ENCODE data around the gene UNC80. TPM values are rescaled to one million over a fixed set of nuclear protein-coding genes. Genes with fewer than 3 reads are reported as not detected.
"Not testable (repeated sequence)": the region's sequence is repeated elsewhere in the genome, so short reads cannot be mapped to it uniquely, and the experiment has no call there.

UNC80 gene
- total RNA-seq, 1 experiment from 2014 or later = not detected

- intact Hi-C loops (cut with micrococcal nuclease) = no loop called here
- peak overlapping the region; percentile 23; the same call in 1 of the 2 replicates for H2AFZ ChIP-seq (ENCODE audit: low read length)
- TF ChIP-seq EZH2 (IDR thresholded peaks at IDR 0.05; ENCODE audit: low read length, unreplicated experiment) = no peak
- TF ChIP-seq, protein P1, sequence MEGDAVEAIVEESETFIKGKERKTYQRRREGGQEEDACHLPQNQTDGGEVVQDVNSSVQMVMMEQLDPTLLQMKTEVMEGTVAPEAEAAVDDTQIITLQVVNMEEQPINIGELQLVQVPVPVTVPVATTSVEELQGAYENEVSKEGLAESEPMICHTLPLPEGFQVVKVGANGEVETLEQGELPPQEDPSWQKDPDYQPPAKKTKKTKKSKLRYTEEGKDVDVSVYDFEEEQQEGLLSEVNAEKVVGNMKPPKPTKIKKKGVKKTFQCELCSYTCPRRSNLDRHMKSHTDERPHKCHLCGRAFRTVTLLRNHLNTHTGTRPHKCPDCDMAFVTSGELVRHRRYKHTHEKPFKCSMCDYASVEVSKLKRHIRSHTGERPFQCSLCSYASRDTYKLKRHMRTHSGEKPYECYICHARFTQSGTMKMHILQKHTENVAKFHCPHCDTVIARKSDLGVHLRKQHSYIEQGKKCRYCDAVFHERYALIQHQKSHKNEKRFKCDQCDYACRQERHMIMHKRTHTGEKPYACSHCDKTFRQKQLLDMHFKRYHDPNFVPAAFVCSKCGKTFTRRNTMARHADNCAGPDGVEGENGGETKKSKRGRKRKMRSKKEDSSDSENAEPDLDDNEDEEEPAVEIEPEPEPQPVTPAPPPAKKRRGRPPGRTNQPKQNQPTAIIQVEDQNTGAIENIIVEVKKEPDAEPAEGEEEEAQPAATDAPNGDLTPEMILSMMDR (conservative IDR thresholded peaks at IDR 0.05; ENCODE audit: low read depth, low read length) = no peak
- no peak for TF ChIP-seq EZH2phosphoT487 (IDR thresholded peaks at IDR 0.05; ENCODE audit: borderline replicate concordance, low read length)
- DNase-seq (no peak), ATAC-seq (no peak)
- CTCF ChIA-PET = no interaction called here
- peak overlapping the region; percentile 50 for H3K4me3 ChIP-seq (ENCODE audit: low read length)
- no peaks in the 10 kb centered on the region for H3K9me3 ChIP-seq (ENCODE audit: low read length)
- no peaks in the 10 kb centered on the region for H4K20me1 ChIP-seq (ENCODE audit: low read length)
- no peaks in the 10 kb centered on the region for H3K36me3 ChIP-seq (ENCODE audit: low read depth, low read length)
- peak overlapping the region; percentile 65 for H3K4me2 ChIP-seq (ENCODE audit: low read length)
- H3K27me3 ChIP-seq (ENCODE audit: low read length) = no peaks in the 10 kb centered on the region
- no TSS peak for BruUV-seq (replicated peaks)
- no peaks in the 10 kb centered on the region for H3K9me2 ChIP-seq (replicated peaks; ENCODE audit: low read length)
- no peak overlapping the region for H3K9ac ChIP-seq (ENCODE audit: low read length)
- H3F3A ChIP-seq (ENCODE audit: low read length, unreplicated experiment) = no peaks in the 10 kb centered on the region
- POLR2A ChIA-PET (ENCODE audit: unreplicated experiment) = no interaction called here
- no peaks in the 10 kb centered on the region for H3K79me2 ChIP-seq (ENCODE audit: low read length)
- no peak overlapping the region for H3K27ac ChIP-seq (ENCODE audit: low read length)
- H3K4me1 ChIP-seq (ENCODE audit: insufficient read depth, low read length) = no peaks in the 10 kb centered on the region
Measured at GRCh38 chr2:209790066-209790728, 18.6 kb downstream of the UNC80 start.

- TF ChIP-seq, protein P1 (conservative IDR thresholded peaks at IDR 0.05; ENCODE audit: low read depth, low read length) = no peak
- TF ChIP-seq EZH2phosphoT487 (IDR thresholded peaks at IDR 0.05; ENCODE audit: borderline replicate concordance, low read length) = no peak
- BruUV-seq (replicated peaks) = no TSS peak
- no peaks in the 10 kb centered on the region for H3K79me2 ChIP-seq (ENCODE audit: low read length)
- H3K36me3 ChIP-seq (ENCODE audit: low read depth, low read length) = no peaks in the 10 kb centered on the region
- H4K20me1 ChIP-seq (ENCODE audit: low read length) = no peaks in the 10 kb centered on the region
- ChIA-PET CTCF (no interaction called here), POLR2A (ENCODE audit: unreplicated experiment) (no interaction called here)
- H3K27me3 ChIP-seq (ENCODE audit: low read length) = no peaks in the 10 kb centered on the region
- no peak overlapping the region for H3K9ac ChIP-seq (ENCODE audit: low read length)
- no peak overlapping the region for H2AFZ ChIP-seq (ENCODE audit: low read length)
- intact Hi-C loops (cut with micrococcal nuclease) = no loop called here
- H3K4me1 ChIP-seq (ENCODE audit: insufficient read depth, low read length) = no peaks in the 10 kb centered on the region
- no peak overlapping the region for H3K4me2 ChIP-seq (ENCODE audit: low read length)
- H3K4me3 ChIP-seq (ENCODE audit: low read length) = no peak overlapping the region
- DNase-seq (no peak), ATAC-seq (no peak)
- no peaks in the 10 kb centered on the region for H3F3A ChIP-seq (ENCODE audit: low read length, unreplicated experiment)
- H3K9me3 ChIP-seq (ENCODE audit: low read length) = no peaks in the 10 kb centered on the region
- H3K9me2 ChIP-seq (replicated peaks; ENCODE audit: low read length) = no peaks in the 10 kb centered on the region
- no peak overlapping the region for H3K27ac ChIP-seq (ENCODE audit: low read length)
Measured at GRCh38 chr2:209791151-209791550, 19.5 kb downstream of the UNC80 start.

DNA sequence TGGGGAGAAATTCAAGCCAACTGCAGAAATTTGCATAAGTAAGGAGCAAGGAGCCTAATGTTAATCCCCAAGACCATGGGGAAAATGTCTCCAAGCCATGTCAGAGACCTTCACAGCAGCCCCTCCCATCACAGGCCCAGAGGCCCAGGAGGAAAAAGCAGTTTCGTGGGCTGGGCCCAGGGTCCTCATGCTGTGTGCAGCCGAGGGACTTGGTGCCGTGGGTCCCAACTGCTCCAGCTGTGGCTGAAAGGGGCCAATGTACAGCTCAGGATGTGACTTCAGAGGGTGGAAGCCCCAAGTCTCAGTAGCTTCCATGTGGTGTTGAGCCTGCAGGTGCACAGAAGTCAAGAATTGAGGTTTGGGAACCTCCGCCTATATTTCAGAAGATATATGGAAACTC, 23.8 kb downstream of the UNC80 start:
- ATAC-seq; H3K4me2 ChIP-seq (ENCODE audit: low read length); H3K27ac ChIP-seq (ENCODE audit: low read length); H3K79me2 ChIP-seq (ENCODE audit: low read length); H3K36me3 ChIP-seq (ENCODE audit: low read depth, low read length); H3K9me3 ChIP-seq (ENCODE audit: low read length); CTCF ChIA-PET; POLR2A ChIA-PET (ENCODE audit: unreplicated experiment); H3K4me1 ChIP-seq (ENCODE audit: insufficient read depth, low read length); H3K9me2 ChIP-seq (replicated peaks; ENCODE audit: low read length); H3K27me3 ChIP-seq (ENCODE audit: low read length); DNase-seq; H3K4me3 ChIP-seq (ENCODE audit: low read length); H3F3A ChIP-seq (ENCODE audit: low read length, unreplicated experiment); BruUV-seq (replicated peaks); H2AFZ ChIP-seq (ENCODE audit: low read length); H3K9ac ChIP-seq (ENCODE audit: low read length); intact Hi-C loops (cut with micrococcal nuclease); H4K20me1 ChIP-seq (ENCODE audit: low read length): not testable (repeated sequence)
